Measurements from ENCODE around the gene COPA.

DNA sequence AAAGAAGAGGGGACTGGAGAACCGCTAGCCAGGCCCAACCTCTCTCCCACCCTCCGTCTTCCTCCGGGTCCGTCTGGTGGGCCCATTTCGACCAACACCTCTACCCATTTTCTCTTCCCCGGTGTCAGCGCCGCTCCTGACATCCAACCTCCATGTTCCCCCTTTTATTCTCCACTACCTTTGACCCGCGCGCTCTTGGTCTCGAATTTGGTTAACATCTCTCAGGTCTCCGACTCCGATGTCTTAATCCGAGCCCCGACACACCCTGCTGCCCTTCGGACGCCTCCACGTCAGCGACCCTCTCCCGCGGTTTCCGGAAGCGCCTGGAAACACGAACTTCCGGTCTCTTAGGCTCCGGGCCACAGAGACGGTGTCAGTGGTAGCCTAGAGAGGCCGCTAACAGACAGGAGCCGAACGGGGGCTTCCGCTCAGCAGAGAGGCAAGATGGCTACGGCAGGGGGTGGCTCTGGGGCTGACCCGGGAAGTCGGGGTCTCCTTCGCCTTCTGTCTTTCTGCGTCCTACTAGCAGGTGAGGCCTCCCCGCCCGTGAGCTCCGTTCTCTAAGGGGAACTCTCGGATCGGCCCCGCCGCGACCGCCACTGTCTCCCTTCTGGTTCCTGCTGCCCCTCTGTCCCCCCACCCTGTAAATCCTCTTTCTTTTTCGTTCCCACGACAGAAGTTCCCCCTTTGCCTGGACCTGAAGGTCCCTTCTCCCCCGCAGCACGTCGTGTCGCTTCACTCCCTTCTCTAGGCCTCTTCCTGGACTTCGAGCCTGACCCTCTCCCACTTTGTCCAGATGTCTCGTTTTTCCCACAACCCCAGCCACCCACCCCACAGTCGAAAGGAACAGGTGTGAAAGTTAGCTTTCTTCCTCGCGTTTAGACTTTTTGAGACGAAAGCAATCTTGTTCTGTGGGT lies at the start of gene COPA, which contains the start of gene NCSTN:
- TF ChIP-seq GATA2 (IDR thresholded peaks at IDR 0.05; ENCODE audit: low read depth, low read length) (no peak), GATA3 (IDR thresholded peaks at IDR 0.05; ENCODE audit: low read depth, low read length) (no peak)

Data from SH-SY5Y (cell line).